ENCODE measurements around the gene RPL5. TPM values are rescaled to one million over a fixed set of nuclear protein-coding genes. Genes with fewer than 3 reads are reported as not detected.

The RPL5 gene
- total RNA-seq, 4 donors from 2014 or later: 851 to 985 (median 913) TPM

GRCh38 chr1:92795166-92795565 is 36.7 kb upstream of the RPL5 start:
- Histone ChIP-seq H3K27me3 (no peaks in the 10 kb centered on the region), H3K4me1 (peaks cover 6 to 8% of the 10 kb centered on the region in 2 donors), H3K9me3 (no peaks in the 10 kb centered on the region), H3K4me3 (no peak overlapping the region), H3K27ac (no peak overlapping the region), H3K36me3 (no peaks in the 10 kb centered on the region)
- DNase-seq (no peak), ATAC-seq (no peak)
- TF ChIP-seq CTCF (IDR thresholded peaks at IDR 0.05 in 4 of 5, conservative IDR thresholded peaks at IDR 0.05 in 1 of 5) (no peak), POLR2A (IDR thresholded peaks at IDR 0.05) (no peak)
- intact Hi-C loops (cut with DNase I; ENCODE audit: low total_unique reads) (no loop called here), in situ Hi-C loops (cut with MboI; ENCODE audit: low sequenced_read_pairs in 4 of 4) (no loop called here)

DNA sequence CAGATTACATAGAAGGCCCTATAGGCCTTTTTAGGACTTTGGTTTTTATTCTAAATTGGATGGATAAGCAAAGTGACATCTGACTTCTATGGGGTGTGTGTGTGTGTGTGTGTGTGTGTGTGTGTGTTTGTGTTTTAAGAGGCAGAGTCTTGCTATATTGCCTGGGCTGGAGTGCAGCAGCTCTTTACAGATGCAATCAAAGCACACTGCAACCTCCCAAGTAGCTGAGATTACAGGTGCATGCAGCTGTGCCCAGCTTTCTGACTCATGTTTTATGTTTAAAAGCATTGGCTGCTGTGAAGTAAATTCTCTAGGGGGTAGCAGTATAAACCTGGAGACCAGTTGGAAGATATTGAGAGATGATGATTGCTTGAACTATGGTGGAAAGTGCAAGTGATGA is 34.5 kb upstream of the RPL5 start:
- TF ChIP-seq POLR2A (IDR thresholded peaks at IDR 0.05): no peak
- in situ Hi-C loops (cut with MboI; ENCODE audit: low sequenced_read_pairs in 4 of 4) (no loop called here), intact Hi-C loops (cut with DNase I; ENCODE audit: low total_unique reads) (no loop called here)
- Histone ChIP-seq H3K4me3 (no peak overlapping the region), H3K36me3 (no peaks in the 10 kb centered on the region), H3K9me3 (no peaks in the 10 kb centered on the region), H3K4me1 (peaks cover 4 to 6% of the 10 kb centered on the region in 2 donors), H3K27me3 (no peaks in the 10 kb centered on the region), H3K27ac (no peak overlapping the region)
- DNase-seq: no peak
- no peak for ATAC-seq

- Histone ChIP-seq H3K27me3 (no peaks in the 10 kb centered on the region), H3K36me3 (no peaks in the 10 kb centered on the region), H3K4me3 (no peak overlapping the region), H3K27ac (no peak overlapping the region), H3K9me3 (no peaks in the 10 kb centered on the region), H3K4me1 (peaks cover 4 to 6% of the 10 kb centered on the region in 2 donors)
- in situ Hi-C loops (cut with MboI; ENCODE audit: low sequenced_read_pairs in 4 of 4): no loop called here
- ATAC-seq (no peak), DNase-seq (no peak)
- TF ChIP-seq CTCF (IDR thresholded peaks at IDR 0.05 in 4 of 5, conservative IDR thresholded peaks at IDR 0.05 in 1 of 5): no peak
- no peak for TF ChIP-seq POLR2A (IDR thresholded peaks at IDR 0.05)
- intact Hi-C loops (cut with DNase I; ENCODE audit: low total_unique reads): no loop called here
Measured at GRCh38 chr1:92797961-92798360, 33.9 kb upstream of the RPL5 start.

DNA sequence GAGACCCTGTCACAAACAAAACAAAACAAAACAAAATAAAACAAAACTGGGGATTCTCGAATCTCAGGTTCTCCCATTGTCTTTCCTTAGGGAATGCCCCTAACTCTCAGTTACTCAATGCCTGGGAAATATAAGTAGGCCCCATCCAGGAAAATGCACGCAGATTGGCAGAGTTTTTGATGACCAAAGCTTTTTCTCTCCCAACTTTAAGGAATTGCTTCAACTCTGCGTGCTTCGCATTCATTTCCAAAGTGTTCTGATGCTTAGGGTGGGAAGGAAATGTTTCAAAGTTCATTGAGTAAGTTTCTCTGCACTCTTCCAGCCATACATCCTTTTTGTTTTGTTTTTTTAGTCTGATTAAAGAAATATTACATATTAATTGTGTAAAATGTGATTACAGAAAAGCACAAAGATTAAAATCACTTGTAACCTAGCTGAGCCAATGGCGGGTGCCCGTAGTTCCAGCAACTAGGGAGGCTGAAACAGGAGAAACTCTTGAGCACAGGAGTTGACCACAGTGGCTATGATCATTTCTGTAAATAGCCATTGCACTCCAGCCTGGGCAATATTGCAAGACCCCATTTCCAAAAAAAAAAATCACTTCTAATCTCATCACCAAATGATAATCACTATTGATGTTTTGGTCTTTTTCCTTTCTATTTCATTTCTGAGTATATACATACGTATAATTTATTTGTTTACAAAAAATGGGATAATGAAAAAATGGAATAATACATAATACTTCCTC is 28.5 kb upstream of the RPL5 start:
- no peak for TF ChIP-seq POLR2A (IDR thresholded peaks at IDR 0.05)
- no peak for TF ChIP-seq CTCF (IDR thresholded peaks at IDR 0.05 in 4 of 5, conservative IDR thresholded peaks at IDR 0.05 in 1 of 5)
- DNase-seq: no peak
- in situ Hi-C loops (cut with MboI; ENCODE audit: low sequenced_read_pairs in 4 of 4) (loop anchor here in 1 of 4 donors (25.0 kb wide), 1 partner anchor 491 kb away; no protein-coding TSS in a partner anchor), intact Hi-C loops (cut with DNase I; ENCODE audit: low total_unique reads) (no loop called here)
- Histone ChIP-seq H3K27me3 (no peaks in the 10 kb centered on the region), H3K27ac (no peak overlapping the region), H3K9me3 (no peaks in the 10 kb centered on the region), H3K4me1 (no peaks in the 10 kb centered on the region), H3K36me3 (no peaks in the 10 kb centered on the region), H3K4me3 (no peak overlapping the region)
- no peak for ATAC-seq

DNA sequence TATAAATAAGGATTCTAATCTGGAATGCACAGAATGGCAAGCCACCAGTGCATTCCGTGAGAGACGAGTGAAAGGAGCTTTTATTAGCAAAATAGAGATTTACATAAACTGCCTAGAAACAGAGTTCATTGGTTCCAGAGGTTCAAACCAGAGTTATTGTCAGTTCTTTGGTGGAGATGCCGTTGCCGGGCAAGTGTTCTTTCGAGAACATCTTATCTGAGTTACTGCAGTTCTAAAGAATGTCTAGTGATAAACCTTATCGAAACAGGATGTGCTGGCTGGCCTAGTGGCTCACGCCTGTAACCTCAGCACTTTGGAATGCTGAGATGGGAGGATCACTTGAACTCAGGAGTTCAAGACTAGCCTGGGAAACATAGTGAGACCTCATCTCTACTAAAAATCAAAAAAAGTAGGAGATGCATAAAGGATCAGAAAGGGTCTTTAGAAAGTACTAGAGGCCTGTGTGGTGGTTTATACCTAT is 27.1 kb upstream of the RPL5 start:
- Histone ChIP-seq H3K27me3 (no peaks in the 10 kb centered on the region), H3K4me1 (no peaks in the 10 kb centered on the region), H3K36me3 (no peaks in the 10 kb centered on the region), H3K4me3 (no peak overlapping the region), H3K9me3 (no peaks in the 10 kb centered on the region), H3K27ac (no peak overlapping the region)
- ATAC-seq (peak; percentile 72 to 77), DNase-seq (peak in 1 of 2 donors; percentile 5)
- TF ChIP-seq CTCF (IDR thresholded peaks at IDR 0.05 in 4 of 5, conservative IDR thresholded peaks at IDR 0.05 in 1 of 5) (no peak), POLR2A (IDR thresholded peaks at IDR 0.05) (no peak)
- intact Hi-C loops (cut with DNase I; ENCODE audit: low total_unique reads): no loop called here
- in situ Hi-C loops (cut with MboI; ENCODE audit: low sequenced_read_pairs in 4 of 4): loop anchor here in 1 of 4 donors (25.0 kb wide), 1 partner anchor 492 kb away; no protein-coding TSS in a partner anchor

Data from gastrocnemius medialis (tissue), 4 donors.